DMS 273 treated with DMSO at 0.1 percent for 48 hours (cell line): Measurements from ENCODE around the gene KPNA6.

ENCODE experiments used
- DNase-seq: peaks from one replicate; lab custom pipeline; 2025; lab: John Stamatoyannopoulos, UW

The KPNA6 gene

GRCh38 chr1:32187850-32188249, 80.0 kb downstream of the KPNA6 start:
- DNase-seq, result no peak

GRCh38 chr1:32192220-32192948, 84.5 kb downstream of the KPNA6 start:
- no peak for DNase-seq

- no peak for DNase-seq
Measured at GRCh38 chr1:32194984-32195383, 87.1 kb downstream of the KPNA6 start.

GRCh38 chr1:32195531-32195930, 87.7 kb downstream of the KPNA6 start:
- DNase-seq, result no peak

- DNase-seq, result no peak
Measured at GRCh38 chr1:32195972-32196823, 88.3 kb downstream of the KPNA6 start.

- no peak for DNase-seq
Measured at GRCh38 chr1:32197074-32197473, 89.2 kb downstream of the KPNA6 start.

- DNase-seq, result no peak
Measured at GRCh38 chr1:32197837-32198236, 90.0 kb downstream of the KPNA6 start.

GRCh38 chr1:32198237-32199042, 90.6 kb downstream of the KPNA6 start:
- DNase-seq, result no peak

- DNase-seq, result no peak
Measured at GRCh38 chr1:32199043-32199716, 91.3 kb downstream of the KPNA6 start.

GRCh38 chr1:32199717-32200072, 91.8 kb downstream of the KPNA6 start:
- no peak for DNase-seq

- no peak for DNase-seq
Measured at GRCh38 chr1:32200226-32201010, 92.6 kb downstream of the KPNA6 start, which contains the start of gene CCDC28B. TSS of gene CCDC28B (plus strand) at chr1:32200595. CDS start at chr1:32201936, 1,341 bp downstream.

GRCh38 chr1:32201011-32201855, 93.4 kb downstream of the KPNA6 start:
- no peak for DNase-seq

- DNase-seq, result no peak
Measured at GRCh38 chr1:32204943-32205361, 97.1 kb downstream of the KPNA6 start.

- DNase-seq, result peak; percentile 42
Measured at GRCh38 chr1:32205401-32206370, 97.8 kb downstream of the KPNA6 start, which contains the start of gene IQCC. TSS of gene IQCC (plus strand) at chr1:32205671. CDS start at chr1:32205682, 11 bp downstream.

GRCh38 chr1:32208469-32208868, 100.6 kb downstream of the KPNA6 start:
- no peak for DNase-seq

- peak; percentile 92 for DNase-seq
Measured at GRCh38 chr1:32208891-32209328, 101.1 kb downstream of the KPNA6 start, which contains the start of gene DCDC2B. TSS of gene DCDC2B (plus strand) at chr1:32209089. CDS start at chr1:32209094, 5 bp downstream.

GRCh38 chr1:32215629-32216480, 108.0 kb downstream of the KPNA6 start:
- no peak for DNase-seq

- no peak for DNase-seq
Measured at GRCh38 chr1:32216566-32216965, 108.7 kb downstream of the KPNA6 start.
